Measurements from ENCODE around the gene PAQR9.

DNA sequence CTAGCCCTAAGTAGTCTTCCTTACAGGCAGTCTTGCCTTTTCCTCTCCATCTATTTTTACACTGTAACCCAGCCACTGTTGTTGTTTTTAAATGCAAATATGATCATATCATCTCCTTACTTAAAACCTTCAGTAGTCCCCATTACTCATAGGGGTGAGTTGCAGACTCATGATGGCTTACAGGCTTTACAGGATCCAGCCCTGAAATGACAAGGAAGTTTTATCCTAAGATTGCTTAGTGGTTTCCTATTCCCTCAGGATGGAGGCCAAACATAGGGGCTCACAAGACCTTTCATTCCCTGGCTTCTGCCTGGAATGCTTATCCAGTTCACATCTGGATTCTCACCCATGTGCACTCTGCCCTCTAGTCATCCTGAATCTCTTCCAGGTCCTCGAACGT is 46.9 kb downstream of the PAQR9 start:
- TF ChIP-seq, protein P1, sequence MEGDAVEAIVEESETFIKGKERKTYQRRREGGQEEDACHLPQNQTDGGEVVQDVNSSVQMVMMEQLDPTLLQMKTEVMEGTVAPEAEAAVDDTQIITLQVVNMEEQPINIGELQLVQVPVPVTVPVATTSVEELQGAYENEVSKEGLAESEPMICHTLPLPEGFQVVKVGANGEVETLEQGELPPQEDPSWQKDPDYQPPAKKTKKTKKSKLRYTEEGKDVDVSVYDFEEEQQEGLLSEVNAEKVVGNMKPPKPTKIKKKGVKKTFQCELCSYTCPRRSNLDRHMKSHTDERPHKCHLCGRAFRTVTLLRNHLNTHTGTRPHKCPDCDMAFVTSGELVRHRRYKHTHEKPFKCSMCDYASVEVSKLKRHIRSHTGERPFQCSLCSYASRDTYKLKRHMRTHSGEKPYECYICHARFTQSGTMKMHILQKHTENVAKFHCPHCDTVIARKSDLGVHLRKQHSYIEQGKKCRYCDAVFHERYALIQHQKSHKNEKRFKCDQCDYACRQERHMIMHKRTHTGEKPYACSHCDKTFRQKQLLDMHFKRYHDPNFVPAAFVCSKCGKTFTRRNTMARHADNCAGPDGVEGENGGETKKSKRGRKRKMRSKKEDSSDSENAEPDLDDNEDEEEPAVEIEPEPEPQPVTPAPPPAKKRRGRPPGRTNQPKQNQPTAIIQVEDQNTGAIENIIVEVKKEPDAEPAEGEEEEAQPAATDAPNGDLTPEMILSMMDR (IDR thresholded peaks at IDR 0.05) = no peak
- TF ChIP-seq POLR2A (IDR thresholded peaks at IDR 0.05) = no peak

Measured in heart left ventricle (tissue), 13 donors.